Measurements from ENCODE around the gene THSD7B.

Gene THSD7B

DNA sequence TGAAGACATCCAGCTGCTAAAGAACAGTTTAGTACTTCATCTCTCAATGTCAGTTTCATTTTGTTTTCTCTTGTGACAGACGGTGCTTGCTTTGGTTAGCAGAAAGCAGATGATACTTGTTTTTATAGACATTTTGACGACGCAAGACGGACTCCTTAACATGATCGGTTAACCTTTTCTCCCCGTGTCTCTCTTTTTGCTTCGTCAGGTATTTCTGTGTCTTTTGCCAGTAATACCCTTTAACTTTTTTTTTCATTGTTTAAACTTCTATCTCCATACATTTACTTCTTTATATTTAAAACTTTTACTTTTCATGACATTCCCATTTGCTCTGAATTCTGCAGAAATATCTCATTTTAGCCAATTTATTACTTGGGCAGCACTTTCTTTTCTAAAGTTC, 57.9 kb downstream of the THSD7B start:
- DNase-seq (ENCODE audit: low spot score): no peak

GRCh38 chr2:136828162-136828561, 62.8 kb downstream of the THSD7B start:
- DNase-seq (ENCODE audit: low spot score): no peak

GRCh38 chr2:136828774-136829173, 63.4 kb downstream of the THSD7B start:
- DNase-seq (ENCODE audit: low spot score): no peak

GRCh38 chr2:136844546-136844945, 79.2 kb downstream of the THSD7B start:
- DNase-seq (ENCODE audit: low spot score): no peak

DNA sequence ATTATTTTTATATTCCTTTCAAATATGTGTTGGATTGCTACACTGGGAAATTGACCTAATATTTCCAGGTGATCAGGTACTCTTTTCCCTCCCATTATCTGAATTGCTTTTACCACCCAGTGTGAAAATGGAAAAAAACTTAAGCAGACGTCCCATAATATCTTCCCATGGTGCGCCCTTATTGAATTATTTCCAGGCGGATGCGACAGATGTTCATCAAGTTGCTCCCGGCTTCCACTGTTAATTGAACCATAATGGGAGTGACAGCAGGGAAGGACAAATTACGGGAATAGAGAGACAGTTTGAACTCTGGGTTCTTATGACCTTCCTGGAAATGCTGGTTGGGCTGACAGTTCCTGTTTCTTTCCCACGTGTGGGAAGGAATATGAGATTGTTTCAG, 93.3 kb downstream of the THSD7B start:
- no peak for DNase-seq (ENCODE audit: low spot score)

GRCh38 chr2:136860443-136860958, 95.2 kb downstream of the THSD7B start:
- no peak for DNase-seq (ENCODE audit: low spot score)

DNA sequence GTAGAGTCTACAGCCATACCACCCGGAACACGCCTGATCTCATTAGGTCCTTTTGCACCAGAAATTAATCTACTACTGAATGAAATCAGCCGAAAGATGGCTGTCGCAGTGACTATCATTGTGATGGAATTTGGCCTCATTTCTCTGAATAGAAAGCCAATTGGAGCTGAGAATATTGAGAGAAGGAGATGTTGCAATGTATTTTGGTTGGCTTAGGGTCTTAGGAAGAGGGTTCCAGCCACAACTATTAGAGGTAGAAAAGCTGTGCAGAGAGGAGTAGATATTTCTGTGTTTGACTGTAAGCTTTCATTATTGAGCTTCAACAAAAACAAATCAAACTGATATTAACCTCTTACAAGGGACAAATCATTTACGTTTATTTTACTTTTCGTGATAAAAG, 98.1 kb downstream of the THSD7B start:
- DNase-seq (ENCODE audit: low spot score): no peak

DNA sequence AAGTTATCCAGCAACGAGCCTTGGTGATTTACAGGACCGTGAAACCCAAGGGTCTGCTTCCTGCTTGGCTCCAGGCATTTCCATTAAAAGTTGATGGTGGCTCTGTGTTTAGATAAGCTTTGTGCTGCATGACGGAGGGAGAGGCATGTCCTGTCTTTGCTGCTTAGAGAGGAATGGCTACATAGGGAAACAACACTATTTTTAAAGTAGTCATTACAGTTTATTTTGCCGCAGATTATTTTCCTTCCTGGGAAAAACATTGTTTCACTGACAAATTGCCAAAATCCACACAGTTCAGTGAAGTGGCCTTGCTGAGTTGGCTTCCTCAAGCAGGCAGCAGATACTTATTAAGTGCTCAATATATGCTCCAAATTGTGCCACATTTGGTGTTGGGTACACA, 98.5 kb downstream of the THSD7B start:
- no peak for DNase-seq (ENCODE audit: low spot score)

GRCh38 chr2:136871424-136871823, 106.1 kb downstream of the THSD7B start:
- DNase-seq (ENCODE audit: low spot score): no peak

GRCh38 chr2:136874258-136874657, 108.9 kb downstream of the THSD7B start:
- DNase-seq (ENCODE audit: low spot score): peak; percentile 38

- no peak for DNase-seq (ENCODE audit: low spot score)
Observed at GRCh38 chr2:136891100-136891499, 125.8 kb downstream of the THSD7B start.

DNA sequence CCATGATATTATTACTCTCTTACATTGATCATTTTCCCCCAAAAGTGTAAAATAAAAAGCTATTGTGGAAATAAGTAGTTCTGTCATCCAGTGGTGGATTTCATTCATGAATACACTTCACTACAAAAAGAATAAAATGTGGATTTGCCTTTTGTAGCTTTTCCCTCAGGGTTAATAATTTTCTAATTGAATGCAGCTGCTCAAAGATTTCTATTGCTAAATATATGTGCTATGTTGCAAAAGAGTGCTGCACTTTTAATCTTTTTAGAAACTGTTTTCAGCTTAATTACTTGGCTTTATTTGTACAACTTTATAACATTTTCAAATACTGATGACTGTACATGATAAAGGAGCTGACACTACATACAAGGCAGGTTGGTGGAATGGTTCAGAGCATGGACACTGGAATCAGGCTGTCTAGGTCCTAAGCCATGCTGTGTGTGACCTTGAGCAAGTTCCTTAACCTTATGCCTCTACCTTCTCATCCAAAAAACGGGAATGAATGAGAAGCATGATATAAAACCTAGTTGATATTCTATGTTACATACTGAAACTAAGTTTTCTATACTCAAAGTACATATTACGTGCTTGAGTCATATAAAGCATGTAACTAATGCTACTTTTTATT, 128.8 kb downstream of the THSD7B start:
- DNase-seq (ENCODE audit: low spot score): no peak

DNA sequence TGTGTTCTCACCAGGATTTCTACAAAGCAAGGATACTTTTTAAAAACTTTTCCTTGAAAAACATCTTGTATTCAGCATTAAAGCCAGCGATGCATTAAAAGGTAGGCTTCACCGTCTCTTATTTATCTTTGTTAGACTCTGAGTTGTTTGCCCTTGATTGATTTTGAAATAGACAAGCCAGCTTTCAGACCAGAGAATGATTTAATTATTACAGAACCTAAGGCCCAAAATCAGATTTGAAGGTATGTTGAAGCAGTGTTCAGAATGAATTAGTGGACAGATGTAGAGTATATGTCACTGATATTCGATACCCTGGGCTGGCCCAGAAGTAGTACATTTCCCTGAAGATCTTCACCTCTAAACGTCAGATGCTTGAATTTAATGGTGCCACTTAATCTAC, 136.4 kb downstream of the THSD7B start:
- DNase-seq (ENCODE audit: low spot score): no peak

DNA sequence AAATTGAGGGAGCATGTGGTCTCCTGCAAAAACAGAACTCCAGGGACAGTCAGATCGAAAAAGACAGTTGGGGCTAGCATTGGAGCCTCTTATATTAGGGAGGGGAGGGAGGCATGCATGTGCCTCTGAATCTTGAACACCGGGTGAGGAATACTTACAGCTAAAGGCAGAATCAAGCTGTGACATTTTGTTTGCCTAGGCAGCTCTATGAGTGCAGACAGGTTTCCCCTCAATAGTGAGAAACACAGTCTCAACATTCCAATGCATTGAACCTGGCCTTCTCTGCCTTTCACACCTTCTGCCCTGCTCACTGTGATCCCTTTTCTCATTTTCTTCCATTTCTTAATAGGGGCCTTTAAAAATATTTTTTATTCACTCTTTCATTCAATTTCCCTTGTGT, 140.4 kb downstream of the THSD7B start:
- DNase-seq (ENCODE audit: low spot score): no peak

DNA sequence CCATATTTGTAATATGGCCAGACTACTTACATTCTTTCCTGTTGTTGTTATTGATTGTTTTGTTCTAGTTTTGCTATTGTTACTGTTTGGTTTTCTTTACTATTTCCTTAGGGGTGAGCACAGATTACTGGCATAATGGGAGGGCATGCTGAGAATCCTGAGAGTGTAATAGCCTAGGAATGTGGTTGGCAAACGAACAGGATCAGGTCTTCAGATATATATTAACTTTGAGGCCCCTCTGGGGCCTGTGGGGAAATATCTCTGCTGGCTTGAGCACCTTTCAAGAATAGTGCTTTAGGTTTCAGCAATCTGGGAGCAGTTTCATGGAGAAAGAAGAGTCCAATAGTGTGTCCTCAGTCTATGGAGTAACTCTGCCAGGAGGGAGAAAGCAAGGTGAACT, 144.4 kb downstream of the THSD7B start:
- DNase-seq (ENCODE audit: low spot score): no peak

GRCh38 chr2:136916131-136916530, 150.8 kb downstream of the THSD7B start:
- DNase-seq (ENCODE audit: low spot score): no peak

GRCh38 chr2:136917411-136917881, 152.1 kb downstream of the THSD7B start:
- peak; percentile 40 for DNase-seq (ENCODE audit: low spot score)

GRCh38 chr2:136919682-136920081, 154.3 kb downstream of the THSD7B start:
- no peak for DNase-seq (ENCODE audit: low spot score)

DNA sequence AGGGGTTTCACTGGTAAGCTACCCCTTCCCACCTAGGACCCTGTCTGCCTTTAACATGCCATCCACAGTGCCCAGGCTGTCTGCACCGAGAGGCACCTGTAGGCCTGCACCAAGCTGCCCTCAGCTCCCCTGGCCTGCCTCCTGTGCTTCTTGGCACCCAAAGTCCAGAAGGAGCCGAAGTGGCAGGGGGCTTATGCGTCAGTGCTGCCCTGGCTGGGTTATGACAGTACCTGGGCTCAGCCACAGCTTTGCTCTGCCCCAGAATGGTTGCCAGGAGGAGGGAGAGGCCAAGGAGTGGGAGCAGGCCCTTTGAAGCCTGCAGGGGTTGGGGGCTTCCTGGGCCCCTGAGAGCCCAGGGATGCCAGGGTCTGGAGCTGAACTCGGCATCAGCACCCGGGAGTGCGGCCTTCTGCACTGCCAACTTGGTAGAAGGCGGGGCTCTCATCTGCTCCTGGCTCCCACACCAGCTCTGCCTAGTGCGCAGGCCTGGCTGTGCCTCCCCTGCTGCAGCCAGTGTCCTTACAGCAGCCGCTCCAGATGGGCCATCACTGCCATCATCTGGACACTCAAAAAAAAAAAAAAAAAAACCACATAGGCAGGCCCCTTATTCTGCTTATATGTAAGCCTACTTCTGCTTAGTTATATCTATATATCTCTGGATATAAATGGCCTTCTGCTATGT, 155.4 kb downstream of the THSD7B start:
- peak; percentile 33 for DNase-seq (ENCODE audit: low spot score)

DNA sequence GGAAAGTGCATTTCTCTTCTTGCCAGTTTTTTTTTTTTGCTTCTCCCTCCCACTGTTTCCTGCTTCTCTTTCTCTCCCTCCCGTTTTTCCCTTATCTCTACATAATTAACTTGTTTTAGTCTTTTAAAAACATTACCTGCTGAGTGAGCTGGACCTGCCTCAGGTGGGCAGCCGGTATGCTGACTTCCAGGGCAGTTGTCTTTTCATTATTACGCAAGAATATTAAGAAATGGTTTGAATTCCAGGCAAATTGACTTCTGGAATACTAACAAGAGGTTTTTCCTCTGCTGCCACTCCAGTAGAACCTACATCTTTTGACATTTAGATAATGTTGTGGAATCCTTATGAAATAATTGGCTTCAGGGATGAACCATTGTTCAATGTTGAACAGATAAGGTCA, 161.8 kb downstream of the THSD7B start:
- DNase-seq (ENCODE audit: low spot score): no peak

- DNase-seq (ENCODE audit: low spot score): no peak
Observed at GRCh38 chr2:136929531-136929930, 164.2 kb downstream of the THSD7B start.

DNA sequence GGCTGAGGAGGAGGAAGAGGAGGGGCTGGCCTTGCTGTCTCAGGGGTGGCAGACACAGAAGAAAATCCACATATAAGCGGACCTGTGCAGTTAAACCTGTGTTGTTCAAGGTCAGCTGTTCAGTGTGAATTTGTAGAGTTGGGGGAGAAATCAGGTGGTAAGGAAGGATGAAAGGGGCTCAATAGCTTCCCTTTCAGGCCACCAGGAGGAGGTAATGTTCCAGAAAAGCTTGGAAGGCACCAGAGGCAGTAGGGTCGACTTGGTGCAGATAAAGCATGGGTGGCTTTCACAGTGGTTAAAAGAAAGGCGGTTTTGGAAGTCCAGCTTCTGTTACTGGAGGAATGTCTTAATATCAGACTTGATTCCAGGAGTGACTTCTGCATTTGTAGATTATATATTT, 167.4 kb downstream of the THSD7B start:
- peak; percentile 71 for DNase-seq (ENCODE audit: low spot score)

DNA sequence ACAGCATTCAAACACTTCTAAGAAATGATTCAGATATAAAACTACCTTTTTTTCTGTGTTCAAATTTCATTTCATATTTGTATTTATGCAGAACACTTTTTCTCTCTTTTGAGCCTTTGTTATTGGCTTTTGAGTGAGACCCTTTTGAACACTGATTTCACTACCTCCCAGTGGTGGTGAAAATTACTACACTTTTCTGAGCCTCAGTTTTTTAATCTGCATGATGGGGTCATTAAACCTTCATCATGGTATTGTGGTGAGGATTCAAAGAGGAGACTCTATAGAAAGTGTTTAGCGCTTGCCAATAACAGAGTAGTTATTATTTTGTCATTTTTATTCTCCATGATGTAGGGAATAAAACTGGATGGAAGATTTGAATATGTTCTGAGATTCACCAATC, 169.8 kb downstream of the THSD7B start:
- DNase-seq (ENCODE audit: low spot score): no peak

DNA sequence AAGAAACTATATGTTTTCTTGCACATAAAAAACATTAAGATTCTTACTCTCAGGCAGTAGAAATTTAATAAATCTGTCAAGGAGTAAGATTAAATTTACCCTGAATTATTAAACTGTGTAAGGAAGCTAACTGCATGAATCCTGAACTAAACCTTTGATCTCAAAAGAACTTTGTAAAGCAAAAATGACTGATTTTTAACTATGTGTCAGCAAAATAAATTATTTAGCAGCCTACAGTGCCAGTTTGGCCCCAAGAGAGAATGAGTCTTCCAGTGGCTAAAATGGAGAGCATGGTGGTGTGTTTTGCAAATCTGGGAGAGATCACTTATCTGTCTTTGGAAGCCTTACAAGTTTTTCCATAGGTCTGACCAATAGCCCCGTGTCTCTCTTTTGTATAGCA, 190.7 kb downstream of the THSD7B start:
- DNase-seq (ENCODE audit: low spot score): no peak

All from D341Med (cell line).